Muscle of leg (tissue), 11 donors: ENCODE results near the gene NRARP. TPM values are rescaled to one million over a fixed set of nuclear protein-coding genes. Genes with fewer than 3 reads are reported as not detected.

Experiments used
- DNase-seq: peaks from one replicate; pipeline ENCODE4 v3.0.0; 2013
- H3K27ac ChIP-seq: one replicate; pipeline ENCODE4 v1.5.1; 2013; ENCODE audit warnings: mild to moderate bottlenecking, low read length, control low read depth
- H3K27me3 ChIP-seq: one replicate; pipeline ENCODE4 v1.6.1; 2013; ENCODE audit warnings: low read length; ENCODE audit not compliant: control insufficient read depth, insufficient read depth
- H3K36me3 ChIP-seq: one replicate; pipeline ENCODE4 v1.6.1; 2013; ENCODE audit warnings: low read length; ENCODE audit not compliant: control insufficient read depth, insufficient read depth
- H3K4me1 ChIP-seq: one replicate; pipeline ENCODE4 v1.6.1; 2013; ENCODE audit warnings: low read length; ENCODE audit not compliant: control insufficient read depth, insufficient read depth
- H3K4me3 ChIP-seq: one replicate; pipeline ENCODE4 v1.5.1; 2013; ENCODE audit warnings: low read length, control low read depth
- H3K9me3 ChIP-seq: replicated peaks from 2 replicates; pipeline ENCODE4 v1.6.1; 2013; ENCODE audit warnings: low read depth, low read length; ENCODE audit not compliant: control insufficient read depth
- WGBS: methylation state at CpG from one replicate; pipeline ENCODE4 v1.1.5; 2013; ENCODE audit warnings: missing lambda C conversion rate; ENCODE audit not compliant: insufficient coverage; 5-methylcytosine and 5-hydroxymethylcytosine counted together
- polyA plus RNA-seq, 8 donors: library from polyadenylated mRNA; unstranded; fragments of 120-200 nt; gene quantifications; one replicate each; pipeline versions ENCODE4 v1.2.1 to v1.2.3, GENCODE V29; 2013; ENCODE audit warnings: inconsistent platforms in 1 of 8, low replicate concordance in 1 of 8; ENCODE audit not compliant: insufficient read length in 8 of 8, insufficient read depth in 1 of 8
- total RNA-seq: library from RNA; stranded (reverse); fragments of 120-200 nt; gene quantifications from one replicate; pipeline ENCODE4 v1.2.4, GENCODE V29; 2013

Gene NRARP
- total and polyA plus RNA-seq, 9 donors = 2.5 to 7.5 (median 5.6) TPM

DNA sequence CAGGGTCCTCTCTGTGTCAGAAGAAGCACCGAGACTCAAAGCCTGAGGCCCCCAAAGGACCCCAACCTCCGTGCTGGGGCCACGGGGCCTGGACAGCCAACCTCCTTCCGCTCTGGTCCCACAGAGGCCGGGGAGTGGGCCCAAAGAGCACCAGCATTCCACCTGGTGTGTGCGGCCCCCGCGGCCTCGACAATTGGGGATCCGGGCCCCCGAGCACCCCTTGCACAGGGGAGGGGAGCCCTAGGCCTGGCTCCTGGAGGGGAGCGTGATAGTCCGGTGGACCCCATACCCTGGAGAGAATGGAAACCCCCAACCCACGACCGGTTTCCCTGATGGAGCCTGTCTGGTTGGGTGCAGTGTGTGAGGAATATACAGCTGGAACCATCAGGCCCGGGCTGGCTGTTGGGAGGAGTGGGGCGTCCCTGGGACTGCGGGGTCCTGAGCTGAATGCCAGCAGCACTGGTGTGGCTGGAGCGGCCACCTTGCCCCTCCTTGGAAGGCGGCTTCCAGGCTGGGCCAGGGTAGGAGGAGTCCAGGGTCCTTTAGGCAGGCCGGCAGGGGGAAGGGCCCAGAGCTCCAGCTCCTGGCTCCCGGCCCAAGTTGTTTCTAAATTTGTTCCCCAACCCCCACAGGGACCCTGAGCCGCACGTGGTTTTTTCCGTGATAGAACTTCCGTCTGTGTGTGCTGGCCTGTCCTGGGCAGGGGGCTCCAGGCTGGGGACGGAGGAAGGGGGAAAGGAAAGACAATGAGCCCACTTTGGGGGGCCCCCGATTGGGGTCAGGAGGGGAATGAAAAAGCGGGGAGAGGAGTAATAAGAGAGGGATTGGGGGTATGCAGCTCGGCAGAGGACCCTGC, 25.4 kb downstream of the NRARP start:
- H3K27me3 ChIP-seq = peaks cover 45% of the 10 kb centered on the region
- peak overlapping the region; percentile 94 for H3K27ac ChIP-seq
- H3K9me3 ChIP-seq = no peaks in the 10 kb centered on the region
- DNase-seq = peak; percentile 95
- H3K4me1 ChIP-seq = peaks cover 52% of the 10 kb centered on the region
- peak overlapping the region; percentile 33 for H3K4me3 ChIP-seq
- H3K36me3 ChIP-seq = peaks cover 19% of the 10 kb centered on the region
- 26% methylated on average over 15 of the region's 30 CpGs for WGBS

- H3K27me3 ChIP-seq = peaks cover 40% of the 10 kb centered on the region
- no peak overlapping the region for H3K4me3 ChIP-seq
- H3K4me1 ChIP-seq = peaks cover 51% of the 10 kb centered on the region
- no peaks in the 10 kb centered on the region for H3K9me3 ChIP-seq
- H3K27ac ChIP-seq = peak overlapping the region; percentile 94
- peaks cover 24% of the 10 kb centered on the region for H3K36me3 ChIP-seq
- 72% methylated on average over 23 of the region's 24 CpGs for WGBS
- DNase-seq = peak; percentile 16
Observed at GRCh38 chr9:137275588-137276472, 26.2 kb downstream of the NRARP start.

DNA sequence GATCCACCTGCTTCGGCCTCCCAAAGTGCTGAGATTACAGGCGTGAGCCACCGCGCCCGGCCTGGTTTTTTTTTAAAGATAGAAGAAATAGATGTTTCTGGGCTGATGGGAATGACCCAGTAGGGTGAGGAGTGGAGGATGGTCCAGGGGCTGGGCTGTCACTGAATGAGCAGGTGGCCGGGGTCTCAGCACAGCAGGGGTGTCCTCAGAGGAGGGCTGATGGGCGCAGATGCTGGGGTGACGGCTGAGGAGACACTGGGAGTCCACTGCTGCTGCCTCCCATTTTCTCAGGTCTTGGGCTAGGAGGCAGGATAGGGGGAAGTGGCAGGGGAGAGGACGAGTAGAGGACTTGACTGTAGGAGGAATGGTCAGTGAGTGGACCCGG, 26.9 kb downstream of the NRARP start:
- 81% methylated on average over 10 of the region's 10 CpGs for WGBS
- peaks cover 26% of the 10 kb centered on the region for H3K36me3 ChIP-seq
- H3K4me1 ChIP-seq = peaks cover 45% of the 10 kb centered on the region
- no peaks in the 10 kb centered on the region for H3K9me3 ChIP-seq
- DNase-seq = peak; percentile 10
- peaks cover 33% of the 10 kb centered on the region for H3K27me3 ChIP-seq
- H3K27ac ChIP-seq = no peak overlapping the region
- no peak overlapping the region for H3K4me3 ChIP-seq

DNA sequence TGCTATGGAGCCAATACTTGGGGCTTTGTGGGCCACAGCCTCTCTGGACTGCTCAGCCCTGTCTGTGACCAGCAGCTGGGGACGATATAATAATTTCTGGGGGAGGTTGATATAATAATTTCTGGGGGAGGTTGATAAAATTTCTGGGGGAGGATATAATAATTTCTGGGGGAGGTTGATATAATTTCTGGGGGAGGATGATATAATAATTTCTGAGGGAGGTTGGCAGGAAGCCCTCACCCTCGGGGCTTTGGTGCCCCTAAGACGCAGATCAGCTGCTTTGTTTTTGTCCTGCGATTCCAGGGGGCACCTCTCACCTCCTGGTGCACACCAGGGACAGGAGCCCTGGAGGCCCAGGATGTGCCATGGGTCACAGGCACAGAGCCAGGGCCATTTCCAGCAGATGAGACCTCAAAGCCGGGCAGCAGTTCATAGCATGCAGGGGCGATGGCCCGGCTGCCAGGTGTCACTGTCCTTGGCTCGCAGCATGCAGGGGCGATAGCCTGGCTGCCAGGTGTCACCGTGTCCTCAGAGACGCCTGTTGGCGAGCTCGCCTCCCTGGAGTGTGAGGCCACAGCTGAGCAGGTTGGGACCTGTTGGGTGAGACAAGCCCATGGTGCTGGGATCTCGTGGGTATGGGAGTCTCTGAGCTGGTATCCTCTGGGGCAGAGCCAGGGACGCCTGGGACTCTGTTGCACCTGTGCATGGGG, 28.3 kb downstream of the NRARP start:
- Histone ChIP-seq H3K9me3 (no peaks in the 10 kb centered on the region), H3K36me3 (peaks cover 39% of the 10 kb centered on the region), H3K27me3 (peaks cover 20% of the 10 kb centered on the region), H3K4me1 (peaks cover 46% of the 10 kb centered on the region), H3K4me3 (no peak overlapping the region), H3K27ac (no peak overlapping the region)
- WGBS = 85% methylated on average over 14 of the region's 15 CpGs
- peak; percentile 12 for DNase-seq

DNA sequence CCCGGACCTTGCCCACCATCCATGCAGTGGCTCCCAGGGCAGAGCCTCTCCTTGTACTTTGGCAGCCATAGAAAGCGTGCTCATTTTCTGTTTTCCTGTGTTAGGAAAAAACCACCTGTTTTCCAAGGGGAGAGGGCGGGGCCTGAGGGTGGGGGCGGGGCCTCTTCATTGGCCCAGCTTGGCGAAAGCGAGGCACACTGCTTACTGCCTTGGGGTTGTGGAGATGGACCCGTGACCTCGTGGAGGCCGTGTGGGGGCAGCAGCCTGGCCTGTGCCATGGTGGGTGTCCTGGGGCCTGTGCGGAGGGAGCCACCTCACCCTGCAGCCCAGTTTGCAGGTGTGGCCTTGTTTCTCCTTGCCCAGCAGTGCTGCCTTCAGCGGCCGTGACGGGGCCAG, 29.0 kb downstream of the NRARP start:
- no peak overlapping the region for H3K4me3 ChIP-seq
- WGBS = 73% methylated on average over 13 of the region's 13 CpGs
- DNase-seq = no peak
- peaks cover 48% of the 10 kb centered on the region for H3K4me1 ChIP-seq
- H3K27ac ChIP-seq = no peak overlapping the region
- H3K27me3 ChIP-seq = peaks cover 18% of the 10 kb centered on the region
- peaks cover 44% of the 10 kb centered on the region for H3K36me3 ChIP-seq
- H3K9me3 ChIP-seq = no peaks in the 10 kb centered on the region

DNA sequence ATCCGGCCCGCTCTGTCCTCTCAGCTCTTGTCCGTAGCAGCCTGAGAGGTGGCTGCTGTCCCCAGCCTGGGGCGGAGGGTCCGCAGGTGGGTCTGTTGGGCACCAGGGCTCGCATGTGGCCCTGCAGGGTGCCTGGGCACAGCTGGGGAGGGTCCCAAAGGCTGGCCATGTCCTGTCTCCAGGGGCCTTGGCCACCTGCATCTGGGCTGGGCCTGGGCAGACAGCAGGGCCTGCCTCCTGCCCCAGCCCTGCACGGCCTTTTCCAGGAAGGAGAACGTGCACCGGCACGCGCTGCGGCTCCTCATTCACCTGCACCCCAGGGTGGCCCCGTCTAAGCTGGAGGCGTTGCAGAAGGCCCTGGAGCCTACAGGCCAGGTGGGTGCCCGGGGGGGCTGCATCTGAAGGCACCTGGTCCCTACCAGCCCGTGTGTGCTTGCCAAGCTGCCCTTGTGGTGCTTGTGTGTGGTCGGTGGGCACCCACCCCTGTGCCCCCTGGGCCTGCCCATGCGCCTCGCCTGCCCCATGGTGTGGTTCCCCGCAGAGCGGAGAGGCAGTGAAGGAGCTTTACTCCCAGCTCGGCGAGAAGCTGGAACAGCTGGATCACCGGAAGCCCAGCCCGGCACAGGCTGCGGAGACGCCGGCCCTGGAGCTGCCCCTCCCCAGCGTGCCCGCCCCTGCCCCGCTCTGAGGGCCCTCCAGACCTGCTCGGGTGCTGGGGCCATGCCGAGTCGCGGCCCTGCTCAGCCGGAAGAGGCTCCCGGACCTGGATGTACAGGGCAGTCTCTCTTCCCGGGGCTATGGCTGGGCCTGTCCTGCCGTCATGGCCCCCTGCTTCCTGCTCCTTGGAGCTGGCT, 29.6 kb downstream of the NRARP start:
- peak; percentile 3 for DNase-seq
- WGBS = 91% methylated on average over 39 of the region's 39 CpGs
- Histone ChIP-seq H3K27ac (no peak overlapping the region), H3K36me3 (peaks cover 50% of the 10 kb centered on the region), H3K27me3 (peaks cover 12% of the 10 kb centered on the region), H3K4me1 (peaks cover 42% of the 10 kb centered on the region), H3K4me3 (no peak overlapping the region), H3K9me3 (no peaks in the 10 kb centered on the region)

DNA sequence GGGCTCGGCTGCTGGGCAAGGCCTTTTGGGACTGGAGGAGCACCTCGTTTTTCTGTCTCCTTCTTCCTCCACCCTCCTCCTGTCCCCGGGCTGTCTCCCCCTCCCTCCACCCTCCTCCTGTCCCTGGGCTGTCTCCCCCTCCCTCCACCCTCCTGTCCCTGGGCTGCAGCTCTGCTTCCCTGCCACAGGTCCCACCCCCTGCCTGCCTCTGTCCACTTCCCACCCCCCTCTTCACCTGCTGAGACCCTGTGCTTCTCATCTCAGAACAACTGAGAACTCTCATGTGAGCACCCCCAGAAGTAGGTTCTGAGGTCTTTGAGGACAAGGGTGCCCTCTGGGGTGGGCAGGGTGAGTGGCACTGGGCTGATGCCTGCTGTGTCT, 30.4 kb downstream of the NRARP start:
- peaks cover 34% of the 10 kb centered on the region for H3K4me1 ChIP-seq
- peaks cover 4% of the 10 kb centered on the region for H3K27me3 ChIP-seq
- peak; percentile 4 for DNase-seq
- WGBS = 57% methylated on average over 1 of the region's 3 CpGs
- H3K4me3 ChIP-seq = no peak overlapping the region
- H3K9me3 ChIP-seq = no peaks in the 10 kb centered on the region
- H3K36me3 ChIP-seq = peaks cover 56% of the 10 kb centered on the region
- H3K27ac ChIP-seq = no peak overlapping the region

DNA sequence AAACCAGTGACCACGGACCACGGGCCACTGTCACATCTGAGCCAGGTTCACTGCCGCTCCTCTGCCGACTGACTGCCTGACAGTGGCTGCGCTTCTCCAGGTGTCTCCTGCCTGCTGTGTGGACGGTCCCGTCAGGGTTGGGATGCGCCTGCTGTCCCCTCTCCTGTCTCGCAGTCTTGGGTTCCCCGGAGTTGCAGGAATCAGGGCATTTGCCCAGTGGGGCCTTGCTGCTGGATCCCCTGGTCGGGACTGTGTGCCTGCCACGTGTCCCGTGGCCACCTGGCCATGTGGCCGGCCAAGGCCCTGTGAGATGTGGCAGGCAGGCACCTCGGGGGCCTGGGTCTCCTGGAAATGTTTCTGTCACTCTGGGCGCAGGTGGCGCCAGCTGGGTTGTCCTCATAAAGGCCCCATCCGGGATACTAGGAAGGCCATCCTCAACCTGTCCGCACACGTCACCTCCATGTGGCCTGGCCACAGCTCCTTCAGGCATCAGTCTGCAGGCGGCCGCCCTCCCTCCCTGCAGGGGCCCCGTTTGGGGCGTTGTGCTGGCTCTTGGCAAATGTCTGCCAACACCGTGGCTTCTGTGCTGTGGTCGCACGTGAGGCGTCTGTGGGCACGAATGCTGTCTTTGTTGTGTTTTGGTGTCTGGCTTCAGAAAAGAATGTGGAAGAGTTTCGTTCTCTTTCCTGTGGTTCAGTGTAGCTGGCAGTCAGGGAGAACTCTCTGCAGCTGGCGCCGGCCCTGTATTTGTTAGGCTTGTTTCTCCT, 31.0 kb downstream of the NRARP start:
- 81% methylated on average over 26 of the region's 32 CpGs for WGBS
- Histone ChIP-seq H3K27me3 (no peaks in the 10 kb centered on the region), H3K4me1 (peaks cover 29% of the 10 kb centered on the region), H3K27ac (no peak overlapping the region), H3K36me3 (peaks cover 62% of the 10 kb centered on the region), H3K4me3 (no peak overlapping the region), H3K9me3 (no peaks in the 10 kb centered on the region)
- no peak for DNase-seq
